HG03196 (cell line): Measurements from ENCODE around the gene RHBDF1.

ENCODE experiments used
- ATAC-seq: cut with Tn5 transposase; IDR thresholded peaks from one replicate; pipeline ENCODE4 v1.9.1; 2021; ENCODE audit not compliant: unreplicated experiment

Gene RHBDF1

DNA sequence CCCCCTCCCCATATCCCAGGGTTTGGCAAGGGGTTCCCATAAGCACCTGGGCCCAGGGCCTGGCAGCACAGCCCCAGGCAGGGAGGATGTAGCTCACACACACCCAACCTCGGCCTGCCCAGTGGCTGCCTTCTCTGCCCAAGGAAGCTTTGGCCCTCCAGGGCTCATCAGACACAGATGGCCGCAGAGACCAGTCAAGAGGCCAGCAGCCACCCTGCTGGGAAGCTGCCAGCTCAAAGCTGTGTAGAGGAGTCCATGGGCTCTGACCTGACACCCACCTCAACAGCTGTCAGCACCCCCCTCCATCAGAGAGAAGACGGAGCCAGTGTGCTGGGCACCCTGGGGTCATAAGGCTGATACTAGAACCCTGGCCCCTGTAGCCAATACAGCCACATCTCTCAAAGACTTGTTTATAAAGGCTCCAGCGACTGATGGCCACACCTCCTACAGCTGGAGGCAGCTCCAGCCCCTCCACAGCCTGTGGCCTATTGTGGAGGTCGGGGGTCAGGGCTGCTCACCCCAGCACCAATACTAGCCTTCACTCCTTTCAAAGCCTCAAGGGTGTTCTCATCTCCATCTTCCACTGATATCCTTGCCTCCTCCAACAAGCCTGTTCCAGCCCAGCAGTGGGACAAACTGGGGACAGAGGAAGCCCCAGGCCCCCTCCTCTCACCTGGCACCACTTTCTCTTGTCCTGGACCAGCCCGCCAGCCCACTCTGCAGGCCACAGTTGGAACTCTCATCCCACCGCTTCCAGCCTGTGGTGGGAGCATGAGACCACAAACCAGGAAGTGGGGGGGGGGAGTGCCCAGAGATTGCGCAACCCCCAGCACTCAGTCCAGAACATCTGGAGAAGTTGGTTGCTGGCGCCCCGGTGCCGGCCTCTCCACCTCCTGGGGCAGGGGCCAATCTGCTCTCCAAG lies 3.4 kb upstream of the RHBDF1 start:
- no peak for ATAC-seq

- no peak for ATAC-seq
Observed at GRCh38 chr16:74747-75334, 2.4 kb upstream of the RHBDF1 start.

DNA sequence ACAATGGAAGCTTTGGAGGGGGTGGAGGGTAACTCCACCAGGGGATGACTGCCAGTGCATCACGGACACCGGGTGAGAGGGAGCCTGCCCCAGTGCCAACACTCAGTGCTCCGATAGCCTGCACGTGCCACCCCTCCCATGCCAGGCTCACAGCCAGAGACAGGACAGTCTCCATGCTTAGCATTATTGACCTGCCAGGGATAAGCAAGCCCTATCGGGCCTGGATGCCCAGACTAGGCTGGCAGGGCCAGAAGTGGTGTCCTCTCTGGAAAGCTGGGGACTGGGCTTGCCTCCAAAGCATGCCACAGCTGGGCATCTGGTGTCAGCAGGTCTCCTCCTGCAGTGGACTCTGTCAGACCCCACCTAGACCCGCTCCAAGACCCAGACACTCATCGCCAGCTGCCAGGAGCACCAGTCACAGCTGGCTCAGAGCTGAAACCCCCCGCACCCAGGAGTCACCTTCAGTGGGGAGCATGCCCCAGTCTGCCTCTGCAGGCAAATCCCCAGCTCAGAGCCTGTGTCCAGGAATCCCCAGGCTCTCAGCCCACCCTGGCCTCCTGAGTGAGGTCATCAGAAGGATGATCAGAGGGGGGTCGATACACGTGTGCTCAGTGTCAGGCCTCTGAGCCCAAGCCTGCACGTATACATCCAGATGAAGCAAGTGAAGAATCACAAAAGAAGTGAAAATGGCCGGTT lies 1.8 kb upstream of the RHBDF1 start:
- no peak for ATAC-seq

GRCh38 chr16:71540-72401 lies 660 bp downstream of the RHBDF1 start:
- ATAC-seq, result no peak

GRCh38 chr16:71210-71539 lies 1.3 kb downstream of the RHBDF1 start:
- no peak for ATAC-seq

DNA sequence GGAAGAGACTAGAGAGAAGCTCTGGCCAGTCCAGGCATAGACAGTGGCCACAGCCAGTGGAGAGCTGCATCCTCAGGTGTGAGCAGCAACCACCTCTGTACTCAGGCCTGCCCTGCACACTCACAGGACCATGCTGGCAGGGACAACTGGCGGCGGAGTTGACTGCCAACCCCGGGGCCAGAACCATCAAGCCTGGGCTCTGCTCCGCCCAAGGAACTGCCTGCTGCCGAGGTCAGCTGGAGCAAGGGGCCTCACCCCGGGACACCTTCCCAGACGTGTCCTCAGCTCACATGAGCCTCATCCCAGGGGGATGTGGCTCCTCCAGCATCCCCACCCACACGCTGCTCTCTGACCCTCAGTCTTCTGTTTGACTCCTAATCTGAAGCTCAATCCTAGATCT lies 3.2 kb downstream of the RHBDF1 start:
- no peak for ATAC-seq

DNA sequence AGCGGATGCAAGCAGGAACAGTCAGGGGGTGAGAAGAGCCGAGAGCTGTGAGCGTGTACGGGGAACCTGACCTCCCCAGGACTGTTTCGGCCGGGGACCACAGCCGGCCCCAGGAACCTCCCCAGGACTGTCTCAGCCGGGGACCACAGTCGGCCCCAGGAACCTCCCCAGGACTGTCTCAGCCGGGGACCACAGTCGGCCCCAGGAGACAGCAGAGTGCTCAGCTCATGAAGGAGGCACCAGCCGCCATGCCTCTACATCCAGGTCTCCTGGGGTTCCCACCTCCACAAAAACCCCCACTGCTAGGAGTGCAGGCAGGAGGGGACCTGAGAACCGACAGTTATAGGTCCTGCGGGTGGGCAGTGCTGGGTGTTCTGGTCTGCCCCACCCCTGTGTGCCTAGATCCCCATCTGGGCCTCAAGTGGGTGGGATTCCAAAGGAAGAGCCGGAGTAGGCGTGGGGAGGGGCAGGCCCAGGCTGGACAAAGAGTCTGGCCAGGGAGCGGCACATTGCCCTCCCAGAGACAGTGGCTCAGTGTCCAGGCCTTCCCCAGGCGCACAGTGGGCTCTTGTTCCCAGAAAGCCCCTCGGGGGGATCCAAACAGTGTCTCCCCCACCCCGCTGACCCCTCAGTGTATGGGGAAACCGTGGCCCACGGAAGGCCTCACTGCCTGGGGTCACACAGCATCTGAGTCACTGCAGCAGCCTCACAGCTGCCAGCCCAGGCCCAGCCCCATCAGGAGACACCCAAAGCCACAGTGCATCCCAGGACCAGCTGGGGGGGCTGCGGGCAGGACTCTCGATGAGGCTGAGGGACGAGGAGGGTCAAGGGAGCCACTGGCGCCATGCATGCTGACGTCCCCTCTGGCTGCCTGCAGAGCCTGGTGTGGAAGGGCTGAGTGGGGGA lies 4.3 kb downstream of the RHBDF1 start:
- no peak for ATAC-seq

GRCh38 chr16:67183-67791 lies 5.1 kb downstream of the RHBDF1 start:
- ATAC-seq, result no peak

DNA sequence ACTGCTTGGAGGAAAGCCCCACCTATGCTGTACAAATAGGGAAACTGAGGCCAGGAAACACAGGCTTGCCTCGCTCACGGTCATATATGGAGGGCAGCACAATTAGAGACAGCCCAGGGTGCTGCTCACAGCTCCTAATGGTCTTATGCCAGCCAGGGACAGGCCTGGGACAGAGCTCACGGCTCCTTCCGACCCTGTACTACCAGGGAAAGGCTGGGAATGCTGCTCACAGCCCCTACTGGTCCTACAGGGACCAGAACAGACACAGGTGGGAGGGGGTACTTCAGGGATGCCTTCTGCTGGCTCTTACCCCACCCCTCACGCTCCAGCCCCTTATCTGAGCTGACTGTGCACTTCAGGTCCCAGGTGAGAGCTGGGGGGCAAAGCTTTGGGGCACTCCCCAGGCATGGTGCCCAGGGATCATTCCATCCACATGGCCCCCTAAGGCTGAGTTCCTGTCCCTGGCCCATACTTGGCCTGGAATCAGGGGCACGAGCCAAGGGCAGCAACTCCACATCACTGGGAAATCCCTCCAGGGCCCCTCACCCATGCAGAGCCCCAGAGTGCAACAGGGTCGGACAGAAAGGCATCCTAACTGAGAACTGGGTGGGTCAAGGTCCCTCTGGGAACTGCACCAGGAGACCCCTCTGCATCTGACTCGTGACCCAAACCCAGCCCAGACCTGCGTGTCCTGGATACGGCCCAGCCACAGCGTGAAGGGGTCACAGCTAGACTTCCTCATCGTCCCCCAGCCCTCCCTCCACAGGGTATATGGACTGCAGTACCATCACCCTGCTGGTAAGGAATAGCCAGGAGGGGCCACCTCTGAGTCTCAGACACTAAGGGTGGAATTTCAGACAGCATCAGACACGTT lies 5.9 kb downstream of the RHBDF1 start:
- ATAC-seq, result no peak

GRCh38 chr16:65745-66144 lies 6.7 kb downstream of the RHBDF1 start:
- no peak for ATAC-seq

GRCh38 chr16:64914-65255 lies 7.5 kb downstream of the RHBDF1 start:
- ATAC-seq, result no peak

- ATAC-seq, result no peak
Observed at GRCh38 chr16:63998-64913, 8.2 kb downstream of the RHBDF1 start.

- no peak for ATAC-seq
Observed at GRCh38 chr16:63466-63865, 9.0 kb downstream of the RHBDF1 start.

DNA sequence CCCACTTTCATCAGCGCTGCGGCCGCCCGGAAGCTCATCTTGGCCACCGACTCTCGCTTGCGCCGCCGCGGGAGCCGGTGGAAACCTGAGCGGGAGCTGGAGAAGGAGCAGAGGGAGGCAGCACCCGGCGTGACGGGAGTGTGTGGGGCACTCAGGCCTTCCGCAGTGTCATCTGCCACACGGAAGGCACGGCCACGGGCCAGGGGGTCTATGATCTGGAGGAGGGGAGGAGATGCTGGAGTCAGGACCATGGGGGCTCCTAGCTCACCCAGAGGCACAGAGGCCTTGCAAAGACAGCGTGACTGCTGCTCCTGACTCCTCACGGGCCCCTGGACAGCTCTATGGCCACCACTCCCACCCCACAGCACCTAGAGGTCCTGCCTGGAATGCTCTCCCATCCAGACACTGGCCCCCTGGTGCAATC lies 9.5 kb downstream of the RHBDF1 start:
- ATAC-seq, result no peak

DNA sequence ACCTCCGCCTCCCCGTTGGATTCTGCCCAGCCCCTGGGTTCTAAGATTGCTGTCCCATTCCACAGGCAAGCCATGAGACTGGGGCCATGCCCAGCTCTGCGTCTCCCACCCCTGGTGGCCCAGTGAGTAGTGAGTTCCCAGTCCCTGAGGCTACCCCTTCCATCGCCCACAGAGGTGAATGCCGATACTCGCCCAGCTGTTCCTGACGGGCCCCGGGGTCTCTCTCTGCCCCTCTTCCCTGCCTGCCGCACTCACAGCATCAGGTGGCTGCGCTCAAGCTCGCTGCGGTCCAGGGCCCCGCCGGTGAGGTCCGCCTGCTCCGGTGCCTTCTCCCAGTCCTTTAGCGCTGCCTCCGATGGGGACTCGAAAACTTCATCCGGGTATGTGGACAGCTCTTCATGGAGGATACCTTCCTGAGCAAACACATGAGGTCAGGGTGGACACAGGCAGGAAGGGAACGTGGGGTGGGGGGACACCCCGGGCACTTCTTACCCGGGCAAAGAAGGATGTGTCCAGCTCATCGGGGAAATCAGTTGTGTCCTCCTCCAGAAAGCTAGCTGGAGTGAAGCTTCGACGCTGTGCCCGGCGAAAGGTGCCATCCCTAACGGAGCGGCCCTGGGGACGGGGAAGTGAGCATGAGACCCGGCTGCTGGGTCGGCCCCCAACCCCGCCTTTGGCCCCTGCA lies 10.0 kb downstream of the RHBDF1 start:
- no peak for ATAC-seq

DNA sequence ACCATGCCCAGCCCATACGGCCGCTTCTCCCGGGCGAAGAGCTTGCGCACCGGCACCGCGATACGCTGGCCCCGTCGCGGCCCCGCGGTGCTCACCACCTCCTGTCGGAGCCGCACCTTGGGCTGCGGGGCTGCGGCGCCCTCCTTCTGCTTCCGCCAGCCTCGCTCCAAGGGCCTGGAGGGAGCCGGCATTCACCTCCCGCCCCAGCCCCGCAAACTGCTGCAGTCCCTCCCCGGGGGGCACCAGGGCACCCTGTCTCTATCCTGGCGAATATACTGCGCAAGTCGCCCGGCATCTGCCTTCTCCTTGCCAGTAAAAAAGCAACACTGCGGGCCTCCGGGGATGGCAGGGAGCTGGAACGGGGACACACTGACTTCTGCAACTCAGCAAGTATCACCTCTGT lies 10.6 kb downstream of the RHBDF1 start:
- ATAC-seq, result no peak
